Stimulated activated CD4-positive, alpha-beta T cell treated with anti-CD3 and anti-CD28 coated beads, Interleukin-15, amount 100 ng/mL, for 24 hours (primary cell): Measurements from ENCODE around the gene ANG.
"Not testable (repeated sequence)": the region's sequence is repeated elsewhere in the genome, so short reads cannot be mapped to it uniquely, and the experiment has no call there.

Experiments used
- DNase-seq: peaks from one replicate; pipeline ENCODE4 v3.0.0-alpha.2; 2020

ANG gene

DNA sequence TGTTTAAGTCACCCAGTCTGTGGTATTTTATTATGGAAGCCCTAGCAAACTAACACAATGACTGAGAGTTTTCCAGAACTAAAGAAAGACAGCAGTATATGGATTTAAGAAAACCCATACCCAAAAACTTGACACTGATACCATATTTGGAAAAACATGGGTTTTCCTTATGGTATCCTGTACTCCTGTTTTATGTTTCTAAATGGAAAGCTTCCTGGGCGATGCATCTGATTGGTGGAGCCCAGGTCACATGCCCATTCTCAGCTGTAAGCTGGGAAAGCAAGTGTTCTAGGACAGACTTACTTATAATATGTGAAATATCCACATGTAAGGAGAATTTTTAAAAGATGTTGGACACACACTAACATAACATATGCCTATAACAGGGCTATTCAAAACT is 8.7 kb upstream of the ANG start:
- DNase-seq, result no peak

DNA sequence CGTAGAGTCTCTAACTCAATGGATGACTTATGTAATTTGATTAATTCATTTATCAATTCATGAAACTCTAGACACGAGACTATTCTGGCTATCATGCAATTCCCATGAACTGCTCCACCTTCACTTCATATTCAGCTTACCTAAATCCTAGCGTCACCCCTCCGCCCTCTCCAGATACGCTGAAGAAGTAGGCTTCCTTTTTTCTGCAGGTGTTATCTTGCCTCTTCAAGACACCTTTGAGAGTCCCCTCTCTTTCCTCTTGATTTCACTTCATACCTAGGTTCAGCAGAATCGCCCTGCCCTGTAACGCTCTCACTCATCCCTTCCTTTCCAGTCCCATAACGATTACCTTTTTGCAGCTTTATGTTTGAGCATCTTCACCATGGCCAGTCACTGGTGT is 8.2 kb upstream of the ANG start:
- DNase-seq, result no peak

DNA sequence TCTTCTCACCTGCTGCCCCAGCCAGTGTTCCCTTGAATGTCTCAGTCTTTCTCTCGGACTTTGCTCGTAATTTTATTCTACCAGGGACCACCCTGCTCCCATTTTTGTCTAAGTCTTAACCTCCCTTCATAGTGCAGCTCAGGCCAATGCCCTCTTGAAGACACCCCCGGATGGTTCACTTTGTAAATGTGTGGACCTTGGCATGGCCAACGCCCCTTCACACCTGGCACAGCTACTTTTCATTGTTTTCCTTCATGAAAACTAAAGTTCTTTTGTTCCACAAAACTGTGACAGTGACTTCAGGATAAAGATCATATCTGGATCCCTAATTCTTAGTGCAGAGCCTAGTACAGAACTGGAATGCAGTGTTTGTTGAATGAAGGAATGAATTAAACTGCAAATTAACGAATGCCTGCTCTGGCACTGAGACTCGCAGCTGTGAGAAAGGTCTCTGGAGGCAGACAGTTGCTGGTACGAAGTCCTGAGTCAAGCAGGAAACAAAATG is 7.7 kb upstream of the ANG start:
- DNase-seq, result no peak

DNA sequence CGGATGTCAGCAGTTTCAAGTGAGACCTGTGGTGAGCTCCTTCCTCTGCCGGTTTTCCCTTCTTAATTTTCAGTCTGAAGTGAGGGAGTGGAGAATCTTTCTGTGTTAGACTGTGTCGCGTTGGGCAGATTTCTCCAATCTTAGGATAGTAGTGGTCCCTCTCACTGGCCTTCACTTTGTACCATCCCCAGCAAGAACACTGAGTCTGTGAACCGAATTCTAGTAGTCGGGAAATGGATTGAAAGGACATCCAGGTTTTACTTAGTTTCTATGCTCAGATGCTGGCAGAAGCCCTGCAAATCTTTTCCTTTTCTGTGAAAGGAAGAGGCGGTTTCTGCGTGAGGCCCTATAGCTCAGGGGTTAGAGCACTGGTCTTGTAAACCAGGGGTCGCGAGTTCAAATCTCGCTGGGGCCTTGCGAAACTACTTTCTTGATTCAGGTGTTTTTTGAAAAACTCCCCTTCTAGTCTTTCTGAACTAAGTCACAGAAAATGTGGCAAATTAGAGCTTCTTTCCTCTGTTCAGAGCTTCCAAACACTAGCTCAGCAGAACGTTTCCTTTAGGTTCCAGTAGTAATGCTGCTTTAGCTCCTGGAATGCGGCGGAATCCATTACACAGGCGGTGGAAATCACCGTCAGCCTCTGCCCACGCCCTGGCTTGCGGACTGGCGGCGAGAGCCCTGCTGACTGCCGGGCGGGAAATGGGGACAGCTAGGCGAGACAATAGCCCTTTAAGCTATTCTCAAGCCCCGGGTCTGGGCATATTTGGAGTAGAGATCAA is 7.0 kb upstream of the ANG start:
- DNase-seq, result peak; percentile 90

DNA sequence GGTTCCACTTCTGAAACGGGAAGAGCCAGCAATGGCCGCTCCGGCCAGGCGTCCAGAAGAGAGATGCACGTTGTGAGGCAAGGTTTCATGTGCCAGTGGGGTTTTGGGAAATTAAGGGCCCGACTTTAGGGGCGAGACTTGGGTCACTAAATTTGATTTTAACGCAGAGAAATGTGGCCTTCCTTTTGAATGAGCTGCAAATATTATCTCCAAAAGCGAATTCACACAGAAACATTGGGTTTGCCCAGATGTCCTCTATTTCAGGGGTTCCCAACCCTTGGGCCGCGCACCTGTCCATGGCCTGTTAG is 6.5 kb upstream of the ANG start:
- DNase-seq, result no peak

DNA sequence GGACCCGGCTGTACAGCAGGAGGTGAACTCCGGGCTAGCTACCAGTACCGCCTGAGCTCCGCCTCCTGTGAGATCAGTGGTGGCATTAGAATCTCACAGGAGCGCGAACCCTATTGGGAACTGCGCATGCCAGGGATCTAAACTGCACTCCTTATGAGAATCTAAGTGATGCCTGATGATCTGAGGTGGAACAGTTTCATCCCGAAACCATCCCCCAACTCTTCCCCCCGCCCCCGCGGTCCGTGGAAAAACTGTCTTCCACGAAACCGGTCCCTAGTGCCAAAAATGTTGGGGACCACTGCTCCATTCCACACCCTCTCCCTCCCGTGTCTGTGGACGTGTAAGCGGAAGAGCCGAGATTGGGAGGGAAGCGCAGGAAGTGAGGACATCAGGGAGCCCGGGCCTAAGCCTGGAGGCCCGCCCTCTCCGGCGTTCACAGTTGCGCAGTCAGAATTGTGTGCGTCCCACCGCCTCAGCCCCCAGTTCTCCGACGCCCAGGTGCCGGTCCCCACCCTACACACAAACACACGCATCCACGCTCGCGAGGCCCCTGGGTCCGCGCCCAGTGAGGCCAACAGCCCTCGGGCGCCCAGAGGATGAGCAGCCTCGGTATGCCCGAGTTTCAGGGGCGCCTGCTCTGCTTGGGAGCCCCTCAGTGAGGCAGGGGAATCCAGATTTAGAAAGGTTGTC is 6.0 kb upstream of the ANG start:
- DNase-seq, result peak; percentile 88

DNA sequence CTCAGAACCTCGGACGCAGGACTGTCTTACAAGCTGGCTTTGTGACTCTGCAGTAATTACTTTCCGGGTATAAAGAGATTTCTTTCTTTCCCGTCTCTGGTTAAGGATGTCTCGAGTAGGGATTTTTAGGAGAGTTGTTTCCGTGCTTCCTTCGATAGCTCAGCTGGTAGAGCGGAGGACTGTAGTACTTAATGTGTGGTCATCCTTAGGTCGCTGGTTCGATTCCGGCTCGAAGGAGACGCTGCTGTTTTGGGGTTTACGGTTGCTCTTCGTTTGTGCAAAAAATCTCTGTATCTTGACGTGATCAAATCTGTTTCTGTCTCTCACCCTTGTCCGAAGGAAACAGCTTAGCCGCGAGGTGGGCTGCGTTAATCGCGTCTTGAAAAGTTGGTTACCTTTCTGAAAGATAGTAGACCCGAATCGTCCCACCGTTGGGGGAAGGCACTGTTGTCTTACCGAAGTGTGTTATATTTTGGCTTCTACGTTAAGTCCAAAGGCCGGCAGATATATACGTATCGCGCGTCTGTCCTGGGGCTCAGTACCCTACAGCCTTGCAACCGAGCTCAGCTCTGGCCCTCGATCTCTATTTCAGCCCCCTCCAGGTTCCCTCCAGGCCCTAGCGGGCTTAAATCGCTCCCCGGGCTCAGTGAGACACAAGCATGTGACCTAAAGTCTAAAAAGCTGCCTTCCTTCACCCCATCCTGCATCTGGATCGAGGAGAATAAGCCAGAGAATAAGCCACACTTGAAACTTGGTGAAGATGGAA is 5.3 kb upstream of the ANG start:
- DNase-seq, result peak; percentile 89

DNA sequence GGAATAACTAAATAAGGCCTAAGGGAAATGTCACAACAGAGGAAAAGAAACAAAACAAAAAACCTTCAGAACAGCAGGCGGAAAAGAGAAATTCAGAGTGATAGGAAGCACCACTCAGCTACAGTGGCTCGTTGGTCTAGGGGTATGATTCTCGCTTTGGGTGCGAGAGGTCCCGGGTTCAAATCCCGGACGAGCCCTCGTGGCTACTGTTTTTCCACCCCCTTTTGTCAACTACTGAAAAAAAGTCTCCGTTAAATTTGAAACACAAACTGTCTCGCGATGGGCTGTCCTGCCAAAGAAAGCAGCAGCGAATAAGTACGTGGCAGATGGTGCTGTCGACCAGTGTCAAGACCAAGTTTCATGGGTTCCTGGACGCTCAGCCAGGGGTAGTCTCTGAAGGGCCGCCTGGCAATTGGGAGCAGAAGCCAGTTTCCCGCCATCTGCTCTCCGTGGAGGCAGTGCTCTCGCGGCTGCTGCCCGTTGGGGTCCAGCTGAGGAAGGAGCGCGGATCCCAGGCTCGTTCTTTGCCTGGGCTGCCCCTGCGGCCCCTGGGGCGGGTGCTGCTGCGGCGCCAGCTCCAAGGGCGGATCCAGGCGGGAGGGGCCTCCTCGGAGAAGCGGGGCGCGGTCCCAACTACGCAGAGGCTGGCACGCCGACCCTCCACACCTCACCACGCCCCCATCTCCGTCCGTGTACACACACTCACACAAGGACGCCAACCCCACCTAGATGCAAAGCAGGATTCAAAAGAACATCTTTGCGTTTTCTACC is 4.5 kb upstream of the ANG start, which contains the start of gene RNASE4:
Gene RNASE4, plus strand, starts transcription at position 670 of the 771 bp plus-strand sequence. CDS start 14,812 bp downstream, outside the sequence.
- DNase-seq, result peak; percentile 85

DNA sequence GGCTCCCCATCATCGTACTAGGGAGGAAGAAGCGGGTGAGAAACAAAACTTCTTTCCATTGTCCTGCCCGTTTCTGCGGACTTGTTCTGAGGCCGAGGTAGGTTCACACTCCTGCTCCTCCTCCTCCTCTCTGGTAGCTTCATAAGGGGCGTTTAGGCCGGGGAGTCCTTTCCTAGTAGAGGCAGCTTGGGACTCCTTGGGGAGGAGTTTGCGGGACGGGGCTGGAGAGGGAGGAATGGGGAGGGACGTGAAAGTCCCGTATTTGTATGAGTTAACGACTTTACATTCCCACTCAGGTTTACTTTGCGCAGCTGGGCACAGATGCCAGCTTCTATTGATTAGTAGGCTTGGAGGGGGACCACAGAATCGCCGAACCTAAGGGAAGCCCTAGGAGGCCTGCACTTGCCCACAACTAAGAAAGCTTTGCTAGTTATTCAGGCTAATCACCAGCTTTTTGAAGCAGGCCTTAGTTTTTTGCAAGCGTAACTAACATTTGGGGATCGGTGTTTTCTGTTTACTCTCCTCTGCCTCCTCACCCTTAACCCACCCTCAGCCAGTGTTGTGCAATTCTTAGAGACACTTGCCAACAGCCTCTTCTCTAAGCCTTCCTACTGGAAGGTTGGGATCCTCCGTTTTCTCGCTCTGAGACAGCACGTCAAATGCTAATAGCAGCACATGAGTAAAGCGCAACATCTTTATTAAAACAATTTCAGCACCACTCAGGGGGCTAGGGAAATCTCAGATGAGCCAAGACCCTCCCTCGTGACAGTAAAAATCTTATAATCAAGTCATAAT is 3.7 kb upstream of the ANG start:
- DNase-seq, result no peak

DNA sequence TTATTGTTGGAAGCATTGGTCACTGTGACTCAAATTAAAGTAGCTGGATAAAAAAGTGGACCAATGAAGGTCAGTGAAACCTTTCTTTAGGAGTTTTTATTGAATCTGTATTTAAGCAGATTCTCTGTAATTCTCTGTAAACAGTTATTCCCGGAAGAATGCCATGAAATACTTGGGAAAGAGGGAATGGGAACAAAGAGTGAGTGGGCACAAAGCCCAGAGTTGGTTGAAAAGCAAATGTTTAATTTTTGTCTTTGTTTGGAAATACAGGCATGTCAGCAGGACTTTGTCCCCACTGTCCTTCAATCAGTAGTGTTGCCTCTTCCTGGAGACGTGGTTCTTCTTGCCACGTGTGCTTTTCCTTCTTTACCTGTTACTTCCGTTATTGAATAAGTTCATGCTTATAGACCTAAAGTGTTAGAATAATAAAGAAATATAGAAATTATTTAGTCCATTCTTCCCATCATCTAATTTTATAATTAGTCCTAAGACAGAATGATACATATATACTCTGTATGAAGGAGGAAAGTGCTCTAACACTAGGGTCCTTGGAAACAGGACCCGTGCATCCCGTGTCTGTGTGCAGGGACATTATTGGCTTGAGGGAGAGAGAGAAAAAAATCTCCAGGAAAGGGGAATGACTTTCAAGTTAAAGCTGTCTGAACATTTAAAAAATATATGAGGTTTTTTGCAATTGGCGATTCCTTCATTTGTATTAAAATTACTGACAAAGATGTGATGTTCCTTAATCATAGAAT is 2.0 kb upstream of the ANG start:
- no peak for DNase-seq

DNA sequence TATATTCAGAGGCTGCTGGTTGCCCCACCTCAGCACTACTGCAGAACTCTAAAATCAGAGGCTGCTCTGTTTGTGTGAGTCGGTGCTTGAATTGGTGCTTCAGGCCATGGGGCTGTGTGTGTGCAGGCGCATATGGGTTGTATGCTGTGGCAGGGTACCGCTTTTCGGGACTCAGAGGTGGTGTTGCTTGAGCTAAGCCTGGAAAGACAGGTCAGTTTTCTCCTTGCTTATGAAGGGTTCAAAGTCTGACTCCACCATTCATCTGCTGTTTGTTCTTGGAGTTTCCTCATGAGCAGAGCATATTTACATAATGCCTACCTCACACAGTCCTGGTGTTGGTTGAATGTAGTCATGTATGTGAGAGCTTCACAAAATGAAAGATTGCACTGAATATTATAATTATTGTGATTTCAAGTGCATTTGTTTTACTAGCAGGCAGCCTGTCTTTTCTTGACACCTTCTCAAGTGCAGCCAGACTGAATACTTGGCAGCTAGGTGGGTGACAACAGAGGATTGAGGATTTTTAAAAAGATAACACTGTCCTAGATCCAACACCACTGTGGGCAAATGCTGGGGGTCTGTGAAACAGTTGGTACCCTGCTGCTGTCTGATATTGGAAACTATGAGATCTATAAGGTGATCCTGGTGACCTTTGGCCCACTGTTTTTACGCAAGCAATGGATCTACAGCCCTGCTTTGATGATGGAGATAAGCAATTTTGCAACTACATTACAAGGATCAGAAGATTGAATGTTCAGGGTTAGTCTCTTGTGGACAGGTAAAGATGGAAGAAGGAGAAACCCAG is 1.0 kb upstream of the ANG start:
- DNase-seq, result no peak

DNA sequence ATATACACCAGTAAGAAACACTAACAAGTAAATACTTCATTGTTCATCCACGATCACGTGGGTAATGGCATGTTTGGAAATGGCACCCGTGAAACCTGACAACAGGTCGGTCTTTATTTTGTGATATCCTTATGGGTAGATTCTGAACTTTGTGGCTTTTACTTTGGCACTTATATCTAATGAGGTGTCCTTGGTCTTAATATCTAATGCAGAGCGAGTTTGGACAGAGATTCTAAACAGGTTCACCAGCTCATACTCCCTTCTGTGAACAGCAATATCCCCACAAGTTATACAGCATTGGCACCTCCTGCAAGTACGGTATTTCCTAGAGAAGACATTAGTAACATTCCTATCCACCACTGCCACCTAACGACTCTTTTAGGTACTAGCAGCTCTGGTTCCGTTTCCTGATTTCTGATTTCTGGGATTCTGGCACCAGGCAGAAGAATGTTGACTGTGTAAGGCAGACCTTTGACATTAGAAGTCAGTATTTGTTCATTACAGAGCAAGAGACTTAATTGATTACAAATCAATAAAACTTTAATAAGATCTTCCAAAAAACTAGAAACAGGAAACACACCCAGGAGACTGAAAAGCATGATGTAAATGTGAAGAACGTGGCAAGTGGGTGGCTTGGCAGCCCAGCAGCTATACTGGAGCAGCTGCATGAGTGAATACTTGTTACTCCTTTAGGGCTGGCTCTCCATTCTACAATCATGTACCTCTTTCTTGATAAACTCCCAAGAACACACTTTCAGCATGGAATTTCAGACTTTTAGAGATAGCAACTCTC is 2.5 kb downstream of the ANG start:
- DNase-seq, result peak; percentile 36

DNA sequence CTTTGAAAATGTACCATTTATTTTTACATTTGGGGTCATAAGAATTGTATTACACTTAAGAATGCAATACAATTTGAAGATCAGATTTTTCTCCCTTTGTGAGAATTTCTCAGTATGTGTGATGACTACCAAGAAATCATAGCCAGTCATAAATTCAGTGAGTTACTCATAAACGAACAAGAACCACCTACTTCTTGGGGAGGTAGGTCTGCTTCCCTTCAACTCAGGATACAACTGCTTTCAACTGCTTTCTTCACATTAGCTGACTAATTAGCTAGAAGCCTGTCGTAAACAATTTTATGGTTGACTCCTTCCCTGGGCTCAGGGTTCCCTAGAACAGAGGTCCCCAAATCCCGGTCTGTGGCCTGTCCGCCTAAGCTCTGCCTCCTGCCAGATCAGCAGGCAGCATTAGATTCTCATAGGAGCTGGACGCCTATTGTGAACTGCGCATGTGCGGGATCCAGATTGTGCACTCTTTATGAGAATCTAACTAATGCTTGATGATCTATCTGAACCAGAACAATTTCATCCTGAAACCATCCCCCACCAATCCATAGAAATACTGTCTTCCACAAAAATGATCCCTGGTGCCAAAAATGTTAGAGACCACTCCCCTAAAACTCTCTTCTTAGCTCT is 3.7 kb downstream of the ANG start:
- DNase-seq, result no peak

DNA sequence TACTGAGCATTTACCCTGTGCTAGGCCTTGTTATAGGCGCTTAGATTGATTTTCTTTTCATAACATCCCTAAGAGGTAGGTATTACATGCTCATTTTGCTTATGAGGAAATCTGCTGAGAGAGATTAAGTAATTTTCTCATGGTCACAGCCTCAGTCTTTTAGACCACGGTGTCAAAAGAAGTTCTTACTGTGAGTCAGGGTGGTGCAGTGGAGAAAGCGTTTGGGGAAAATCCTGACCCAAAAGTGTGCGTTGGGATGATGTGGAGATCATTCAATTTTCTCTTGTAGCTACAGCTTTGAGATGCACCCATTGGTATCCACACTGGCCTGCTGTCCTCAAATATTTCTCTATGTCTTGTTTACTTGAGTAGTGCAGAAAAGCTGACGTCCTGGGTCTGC is 8.2 kb downstream of the ANG start:
- no peak for DNase-seq

DNA sequence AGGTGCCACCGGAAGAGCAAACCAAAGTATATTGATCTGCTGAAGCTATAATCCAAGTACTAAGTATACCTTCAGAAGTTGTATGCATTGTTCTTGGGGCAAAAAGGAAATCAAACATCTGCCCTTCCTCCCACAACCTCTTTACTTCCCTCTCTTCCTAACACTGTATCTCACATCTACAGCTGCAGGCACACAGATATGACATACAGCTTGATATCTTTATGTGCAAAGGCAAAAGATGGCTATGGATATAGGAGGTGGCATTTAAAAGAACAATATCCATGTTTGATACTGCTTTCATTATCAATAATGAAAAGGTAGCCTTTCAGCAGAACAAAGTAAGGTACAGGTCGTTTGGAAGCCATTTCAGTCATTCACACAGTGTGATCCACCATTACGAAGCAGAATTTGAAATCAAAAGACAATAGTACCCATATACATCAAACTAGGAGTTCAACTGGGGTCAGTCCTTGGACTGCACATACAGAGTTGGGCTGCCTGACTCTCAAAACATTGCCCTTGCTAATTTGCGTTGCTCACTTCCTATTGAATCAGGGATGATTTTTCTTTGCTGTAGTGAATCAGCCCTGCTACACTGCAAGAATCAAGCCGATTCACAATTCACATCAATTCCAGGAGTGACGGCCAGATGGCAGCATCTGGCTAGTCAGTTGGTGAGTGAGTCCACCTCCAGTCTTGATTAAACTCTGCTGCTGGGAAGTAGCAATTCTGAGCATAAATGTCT is 8.9 kb downstream of the ANG start:
- DNase-seq, result peak; percentile 70

DNA sequence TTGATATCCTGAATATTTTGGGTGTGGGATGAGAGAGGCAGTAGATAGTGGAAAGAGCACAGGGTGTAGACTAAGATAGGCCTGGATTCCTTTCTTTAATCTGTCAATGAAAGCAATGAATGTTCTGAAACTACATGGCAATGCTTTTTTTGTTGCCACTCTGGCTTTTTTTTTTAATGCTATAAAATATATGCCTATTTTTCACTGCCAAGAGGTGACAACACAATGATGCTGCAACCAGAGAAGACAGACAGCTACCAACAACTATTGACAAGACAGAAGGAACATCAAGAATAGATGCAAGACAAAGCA is 9.4 kb downstream of the ANG start:
- no peak for DNase-seq

DNA sequence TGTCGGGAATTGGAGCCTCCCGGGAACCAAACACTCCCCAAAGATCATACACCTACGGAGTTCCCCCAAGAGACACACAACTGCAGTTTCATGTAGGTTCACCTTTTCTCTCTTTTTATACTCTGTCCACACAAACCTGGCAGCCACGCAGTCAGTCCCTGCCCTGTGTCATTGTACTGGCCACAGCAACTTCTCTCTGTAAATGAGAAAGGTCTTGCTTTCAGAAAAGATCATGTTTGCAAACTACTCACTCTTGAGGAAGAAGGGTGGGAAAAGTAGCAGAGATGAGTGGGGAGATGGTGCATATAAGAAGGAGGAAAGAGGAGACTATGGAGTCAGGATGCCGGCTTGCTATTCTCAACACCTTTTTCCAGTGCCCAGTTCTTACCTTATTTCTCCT is 10.4 kb downstream of the ANG start:
- DNase-seq, result no peak

DNA sequence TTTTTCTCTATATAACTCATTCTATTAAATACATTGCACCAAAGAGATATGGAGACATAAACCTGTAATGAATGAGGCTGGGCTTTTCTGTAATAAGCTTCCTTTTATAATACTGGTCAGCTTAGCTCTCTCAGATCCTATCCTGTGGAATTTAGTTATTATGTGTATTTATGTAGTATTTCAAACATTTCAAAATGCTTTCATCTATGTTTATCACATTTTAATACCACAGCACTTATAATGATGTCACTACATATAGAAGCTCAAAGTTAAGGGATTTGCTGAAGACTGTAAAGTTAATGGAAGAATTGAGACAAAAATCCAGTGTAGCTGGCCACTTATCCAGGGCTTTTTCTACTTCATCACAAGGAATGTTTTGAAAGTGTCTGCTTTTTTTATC is 11.4 kb downstream of the ANG start:
- no peak for DNase-seq

DNA sequence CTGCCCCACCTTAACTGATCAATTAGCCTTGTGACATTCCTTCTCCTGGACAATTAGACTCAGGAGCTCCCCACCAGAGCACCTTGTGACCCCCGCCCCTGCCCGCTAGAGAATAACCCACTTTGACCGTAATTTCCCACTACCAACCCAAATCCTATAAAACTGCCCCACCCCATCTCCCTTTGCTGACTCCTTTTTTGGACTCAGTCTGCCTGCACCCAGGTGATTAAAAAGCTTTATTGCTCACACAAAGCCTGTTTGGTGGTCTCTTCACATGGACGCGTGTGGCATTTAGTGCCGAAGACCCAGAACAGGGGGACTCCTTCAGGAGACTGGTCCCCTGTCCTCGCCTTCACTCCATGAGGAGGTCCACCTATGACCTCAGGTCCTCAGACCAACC is 12.4 kb downstream of the ANG start:
- not testable (repeated sequence) for DNase-seq
